GM19238 (cell line): ENCODE data around the gene IL5RA.

ENCODE experiments used
- DNase-seq: peaks from one replicate; pipeline ENCODE4 v3.0.0; 2011; ENCODE audit warnings: low spot score; ENCODE audit not compliant: insufficient read length

IL5RA gene

DNA sequence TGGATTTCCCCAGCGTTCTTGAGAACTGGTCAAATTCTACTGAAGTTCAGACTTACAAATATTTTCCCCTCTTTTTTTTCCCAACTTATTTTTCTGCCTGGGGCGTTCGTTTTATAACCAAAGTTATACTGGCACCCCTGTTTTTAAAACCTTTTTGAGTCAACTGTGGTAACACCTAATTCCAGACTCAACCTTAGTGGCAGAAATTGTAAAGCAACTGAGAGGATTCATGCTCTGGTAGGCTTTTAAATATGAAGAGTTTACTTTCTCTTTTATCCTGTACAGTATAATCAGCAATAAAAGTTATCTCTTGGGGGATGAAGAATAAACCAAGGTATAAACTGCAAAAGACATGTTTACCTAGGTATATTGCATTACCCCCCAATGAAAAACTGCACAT, 2.3 kb downstream of the IL5RA start:
- no peak for DNase-seq

DNA sequence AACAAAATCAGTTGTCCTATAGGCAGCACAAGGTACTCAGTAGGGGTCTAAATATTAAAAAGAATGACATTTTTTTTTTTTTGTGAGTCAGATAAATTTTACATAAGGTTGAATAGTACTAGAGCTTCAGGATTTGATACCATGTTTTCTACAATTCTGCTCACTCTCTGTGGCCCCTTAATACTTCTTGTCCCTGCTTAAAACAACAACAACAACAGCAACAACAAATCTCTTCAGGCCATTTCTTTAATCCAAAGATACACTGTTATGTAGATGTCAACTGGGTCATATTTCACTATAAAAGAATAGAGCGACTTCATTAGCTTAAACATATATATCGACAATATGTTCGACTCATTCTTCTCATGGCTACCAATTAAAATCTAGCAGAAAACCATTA, 3.0 kb downstream of the IL5RA start:
- no peak for DNase-seq

DNA sequence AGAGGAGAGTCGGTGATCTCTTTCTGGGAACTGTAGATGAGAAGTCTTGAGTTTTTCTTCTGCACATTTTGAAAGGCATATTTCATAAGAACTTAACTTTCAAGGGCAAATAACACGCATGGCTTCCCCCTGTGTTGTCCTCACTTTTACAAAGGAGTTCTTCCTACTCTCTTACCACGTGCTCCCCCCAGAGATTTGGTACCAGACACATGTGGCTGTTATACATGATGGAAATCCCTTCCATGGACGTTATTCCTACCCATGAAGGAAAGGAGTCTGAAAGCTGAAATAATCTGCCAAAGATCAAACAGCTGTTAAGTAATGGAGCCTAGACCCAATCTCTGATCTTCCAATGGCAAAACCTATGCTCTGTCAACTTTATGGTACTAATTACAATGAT, 4.4 kb downstream of the IL5RA start:
- no peak for DNase-seq

DNA sequence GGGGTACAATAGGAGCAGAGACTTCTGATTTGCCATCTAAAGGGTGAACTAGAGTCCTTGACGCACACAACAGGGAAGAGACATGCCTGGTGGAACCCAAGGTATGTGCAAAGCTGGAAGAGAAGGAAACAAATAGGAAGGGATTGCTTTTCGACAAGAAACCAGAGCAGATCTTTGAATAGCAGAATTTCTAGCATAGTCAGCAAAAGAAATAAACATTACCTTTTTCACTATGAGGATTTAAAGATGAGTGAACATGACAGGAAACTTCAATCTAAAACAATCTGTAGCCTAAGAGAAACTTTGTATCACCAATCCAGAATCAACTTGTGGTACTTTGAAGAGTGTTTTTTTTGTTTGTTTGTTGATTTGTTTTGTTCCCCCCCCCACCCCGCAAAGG, 4.9 kb downstream of the IL5RA start:
- DNase-seq, result no peak

DNA sequence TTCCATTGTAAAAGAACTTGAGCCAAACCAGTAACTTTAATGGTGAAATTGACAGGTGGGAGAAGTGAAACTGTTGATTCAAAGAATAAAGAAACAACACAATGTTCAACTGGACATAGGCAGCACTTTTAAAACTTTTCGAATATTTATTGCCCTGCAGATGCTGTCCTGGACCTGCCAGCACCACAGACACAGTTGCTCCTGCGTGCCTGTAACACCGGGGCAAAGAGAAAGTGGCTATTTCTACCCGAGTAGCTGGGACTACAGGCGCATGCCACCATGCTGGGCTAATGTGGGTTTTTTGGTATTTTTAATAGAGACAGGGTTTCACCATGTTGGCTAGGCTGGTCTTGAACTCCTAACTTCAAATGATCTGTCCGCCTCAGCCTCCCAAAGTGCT, 7.4 kb downstream of the IL5RA start:
- no peak for DNase-seq

DNA sequence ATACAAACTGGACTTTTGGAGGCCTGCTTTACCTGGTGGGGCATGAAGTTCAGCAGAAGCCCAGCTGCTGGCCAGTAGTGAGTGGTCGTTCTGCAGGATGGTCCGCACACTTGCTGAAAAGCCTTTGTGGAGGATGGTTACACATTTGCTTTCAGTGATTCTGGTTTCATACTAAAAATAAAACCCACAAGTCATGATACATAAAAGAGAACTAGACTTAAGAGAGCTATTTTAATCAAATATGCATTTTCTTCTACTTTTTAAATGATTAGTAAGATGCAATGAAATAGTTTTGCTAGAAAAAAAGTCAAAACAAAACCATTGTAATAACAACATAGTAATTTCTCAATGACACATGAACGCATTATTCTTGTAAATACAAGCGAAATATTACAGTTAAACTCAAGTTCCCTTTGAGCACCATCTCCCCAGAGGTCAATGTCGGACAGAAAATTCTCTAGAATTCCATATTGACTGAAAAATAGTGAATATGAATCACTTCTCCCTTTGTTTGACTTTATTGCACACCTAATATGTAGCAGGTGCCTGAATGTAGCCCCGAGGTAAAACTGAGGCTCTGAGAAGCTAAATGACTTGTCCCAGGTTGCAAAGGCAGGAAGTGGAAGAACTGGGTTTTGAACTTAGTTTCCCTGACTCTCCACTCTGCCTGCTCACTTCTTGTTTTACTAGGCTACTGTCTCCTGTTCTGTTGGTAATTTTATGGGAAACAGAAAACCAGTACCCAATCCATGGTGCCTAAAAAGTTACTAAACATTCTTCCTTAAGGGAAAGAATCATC, 8.3 kb downstream of the IL5RA start:
- DNase-seq, result no peak

DNA sequence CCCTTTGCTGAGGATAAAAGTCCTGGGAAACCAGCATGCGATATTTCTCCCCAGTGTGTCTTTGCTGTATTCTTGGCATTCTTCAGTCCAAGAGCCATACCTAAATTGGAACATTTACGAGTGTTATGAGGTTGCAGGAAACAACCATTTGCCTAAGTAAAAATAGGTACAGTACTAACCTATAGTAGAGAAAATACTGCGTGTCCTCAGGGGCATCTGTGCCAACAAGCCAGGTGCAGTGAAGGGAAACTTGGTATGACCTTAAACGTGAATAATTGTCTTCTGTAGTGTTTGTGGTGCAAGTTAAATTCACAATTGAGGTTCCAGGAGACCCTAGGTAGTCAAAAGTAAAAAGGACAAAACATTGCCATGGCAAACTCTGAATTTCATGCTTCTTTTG, 12.2 kb downstream of the IL5RA start:
- DNase-seq, result no peak

DNA sequence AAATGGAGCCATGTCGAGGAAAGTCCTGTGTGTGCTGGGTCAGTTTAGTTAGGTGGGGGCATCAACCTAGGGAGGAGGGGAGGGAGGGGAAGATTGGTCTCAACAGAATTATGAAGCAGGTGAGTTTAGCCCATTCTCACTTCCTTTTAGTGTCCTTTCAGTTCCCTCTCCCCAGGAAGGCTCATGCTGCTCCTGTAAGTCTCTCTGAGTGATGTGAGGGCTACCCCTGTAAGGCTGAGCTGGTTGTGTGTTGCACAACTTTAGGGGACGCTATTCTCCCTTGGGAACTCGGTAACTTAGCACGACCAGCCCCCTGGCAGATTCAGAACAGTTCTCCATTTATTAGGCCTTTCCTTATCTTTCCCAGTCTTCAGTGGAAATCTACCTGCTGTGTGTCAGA, 21.2 kb downstream of the IL5RA start:
- peak; percentile 44 for DNase-seq

DNA sequence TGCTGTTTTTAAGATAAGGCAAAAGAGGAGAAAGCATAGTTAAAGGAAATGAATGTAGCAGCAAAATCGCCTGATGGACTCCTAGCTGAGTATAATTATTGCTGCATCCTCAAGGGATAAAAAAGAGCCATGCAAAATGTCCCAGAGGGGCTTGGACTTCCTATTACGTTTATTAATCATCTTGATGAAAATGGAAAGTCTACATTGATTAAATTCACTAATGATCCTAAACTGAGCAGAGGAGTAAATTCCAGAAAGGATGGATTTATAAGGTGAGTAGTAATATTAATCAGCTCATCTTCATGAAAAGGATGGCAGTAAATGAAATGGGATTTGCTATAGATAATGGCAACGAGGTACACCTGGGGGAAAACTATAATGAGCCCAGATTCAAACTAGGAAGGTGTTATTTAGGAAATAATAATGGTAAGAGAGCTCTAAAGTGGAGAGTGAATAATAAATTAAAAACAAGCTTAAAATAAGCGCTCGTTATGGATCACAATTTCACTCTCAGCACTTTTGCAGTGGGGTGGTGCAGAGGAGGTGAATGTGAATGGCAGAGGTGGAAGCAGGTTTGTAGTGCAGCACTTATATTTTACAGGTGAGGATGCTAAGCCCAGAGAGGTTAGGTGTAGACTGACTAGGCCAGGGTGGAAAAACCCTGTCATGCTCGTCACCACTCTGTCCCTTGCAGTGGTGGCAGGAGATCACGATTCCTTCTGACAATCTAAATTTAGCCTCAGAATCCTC, 22.3 kb downstream of the IL5RA start:
- no peak for DNase-seq

DNA sequence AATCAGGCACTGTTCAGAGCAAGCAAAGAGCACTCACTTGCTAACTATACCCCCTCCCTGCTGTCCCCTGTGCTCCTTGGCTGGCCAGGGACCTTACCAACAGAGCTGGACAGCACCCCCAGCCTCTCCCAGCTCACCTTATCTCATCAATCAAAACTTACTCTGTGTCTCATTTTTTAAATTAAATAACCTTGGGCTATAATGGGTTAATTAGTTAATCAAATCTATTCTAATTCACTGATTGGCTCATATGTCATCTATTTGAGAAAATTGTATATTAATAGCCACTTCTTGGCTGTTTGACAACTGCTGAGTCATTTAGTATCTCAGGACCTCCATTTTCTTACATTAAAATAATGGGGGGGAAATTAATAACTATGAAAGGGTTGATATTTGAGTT, 22.9 kb downstream of the IL5RA start:
- DNase-seq, result no peak

DNA sequence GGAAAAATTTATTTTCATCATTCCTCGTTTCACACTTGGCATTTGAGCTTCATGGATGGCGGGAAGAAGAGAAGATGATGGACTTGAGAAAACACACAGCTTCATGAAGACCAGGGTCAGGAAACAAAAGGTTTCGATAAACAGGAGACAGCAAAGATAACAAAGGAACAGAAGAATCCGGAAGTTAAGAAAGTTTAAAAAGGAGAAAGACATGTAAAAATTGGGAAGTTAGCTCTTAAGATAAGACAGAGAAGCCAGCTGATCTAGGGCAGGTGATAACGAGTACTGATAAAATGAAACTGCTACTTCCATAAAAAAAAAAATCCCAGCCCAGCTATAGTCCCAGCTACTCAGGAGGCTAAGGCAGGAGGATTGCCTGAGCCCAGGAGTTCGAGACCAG, 23.9 kb downstream of the IL5RA start:
- no peak for DNase-seq

DNA sequence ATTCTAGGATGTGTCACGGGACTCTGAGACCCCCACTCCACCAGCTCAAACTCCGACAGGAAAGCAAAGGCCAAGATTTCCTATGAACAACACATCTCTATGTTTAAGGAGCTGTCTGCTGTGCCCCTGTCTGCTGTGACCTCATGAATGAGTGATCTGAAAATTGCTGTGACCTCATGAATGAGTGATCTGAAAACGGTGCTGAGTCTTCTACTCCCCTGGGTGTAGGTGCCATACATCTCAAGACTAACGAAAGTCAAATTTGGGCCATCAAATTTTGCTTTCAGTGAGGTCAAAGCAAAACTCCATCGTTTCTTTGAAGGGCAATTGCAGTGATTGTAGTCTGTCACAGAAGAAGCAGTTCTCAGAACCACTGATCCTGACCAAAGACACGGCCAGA, 24.4 kb downstream of the IL5RA start:
- DNase-seq, result no peak

DNA sequence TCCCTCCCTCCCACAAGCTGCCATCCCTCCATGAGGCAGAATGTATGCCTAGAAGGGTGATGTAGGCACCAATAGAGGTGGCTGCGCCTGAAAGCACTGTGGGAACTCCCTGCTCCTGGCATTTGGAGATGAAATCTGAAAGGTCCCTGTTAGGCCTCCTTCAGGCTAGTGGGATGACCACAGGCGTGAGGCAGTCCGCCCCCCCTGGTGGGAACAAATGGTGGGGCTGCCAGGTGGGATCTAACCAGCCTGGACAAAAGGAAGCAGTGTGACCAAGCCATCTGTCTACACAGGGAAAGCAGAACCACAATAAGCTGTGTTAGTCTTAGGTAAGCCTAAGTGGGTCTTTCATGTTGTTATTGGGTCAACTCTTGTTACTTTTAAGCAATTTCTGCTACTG, 25.3 kb downstream of the IL5RA start:
- no peak for DNase-seq

DNA sequence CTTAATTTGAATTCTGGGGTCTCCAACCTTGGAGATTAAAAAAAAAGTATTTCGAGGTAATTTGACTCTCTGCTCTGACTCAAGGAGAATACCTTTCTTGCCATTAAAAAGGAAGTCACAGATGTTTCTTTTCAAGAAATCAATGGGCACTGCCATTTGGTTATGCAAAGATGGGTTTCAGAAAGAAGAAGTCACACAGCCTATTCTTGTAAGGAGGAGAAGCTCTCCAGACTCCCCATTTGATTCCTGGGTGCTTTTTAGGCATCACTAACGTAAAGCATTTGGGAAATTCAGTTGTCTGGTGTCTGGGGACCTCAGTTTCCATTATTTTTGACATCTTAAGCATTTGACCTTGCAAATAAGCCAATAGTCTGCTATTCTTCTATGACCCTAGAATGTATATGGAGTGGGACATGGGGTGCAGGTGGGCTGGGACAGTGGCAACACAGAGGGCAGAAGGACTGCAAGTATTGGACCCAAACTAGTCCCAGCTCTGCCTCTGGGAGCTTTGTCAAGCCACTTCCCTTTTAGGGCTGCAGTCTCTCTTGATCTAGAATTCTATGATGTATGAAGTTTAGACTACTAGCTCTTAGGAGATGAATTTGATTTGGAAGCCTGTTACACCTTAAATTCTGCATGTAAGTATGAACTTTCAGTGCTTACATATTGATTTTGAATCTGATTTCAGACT, 27.8 kb downstream of the IL5RA start:
- peak; percentile 6 for DNase-seq

DNA sequence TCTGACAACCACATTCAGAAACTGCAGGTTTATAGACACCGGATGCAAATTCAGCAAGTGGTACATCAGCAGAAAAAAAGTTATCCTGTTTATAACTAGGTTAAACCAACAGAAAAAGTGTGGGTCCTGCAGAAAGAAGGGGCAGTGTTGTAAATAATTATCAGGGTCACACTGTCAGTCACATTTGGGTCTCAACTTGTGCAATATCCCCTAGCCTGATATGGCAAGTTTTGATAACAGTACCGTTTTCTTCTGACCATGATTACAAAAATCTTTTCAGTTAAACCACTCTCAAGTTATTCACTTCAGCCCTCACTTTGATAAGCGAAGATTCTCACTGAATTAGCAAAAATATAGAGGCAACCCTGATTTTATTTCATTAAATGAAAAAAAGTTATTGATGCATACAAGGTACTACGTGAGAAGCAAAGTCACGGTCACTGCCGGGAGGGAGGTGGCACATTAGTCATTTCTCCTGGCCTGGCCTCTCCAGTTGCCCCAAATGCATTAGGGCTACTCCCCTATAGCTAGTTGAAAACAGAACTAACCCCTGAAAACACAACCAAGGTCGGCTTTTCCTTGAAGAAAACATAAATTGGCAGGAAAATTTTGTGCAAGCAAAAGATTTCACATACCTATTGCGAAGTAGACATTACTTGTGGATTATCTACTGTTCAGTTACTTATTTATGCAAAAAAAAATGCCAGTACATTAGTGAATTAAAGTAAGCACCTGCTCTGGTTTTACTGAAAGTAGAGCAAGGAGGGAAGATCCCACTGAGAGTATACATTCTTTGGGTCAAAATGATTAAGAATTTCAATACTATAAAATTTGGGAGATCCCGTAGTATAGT, 28.6 kb downstream of the IL5RA start:
- no peak for DNase-seq

DNA sequence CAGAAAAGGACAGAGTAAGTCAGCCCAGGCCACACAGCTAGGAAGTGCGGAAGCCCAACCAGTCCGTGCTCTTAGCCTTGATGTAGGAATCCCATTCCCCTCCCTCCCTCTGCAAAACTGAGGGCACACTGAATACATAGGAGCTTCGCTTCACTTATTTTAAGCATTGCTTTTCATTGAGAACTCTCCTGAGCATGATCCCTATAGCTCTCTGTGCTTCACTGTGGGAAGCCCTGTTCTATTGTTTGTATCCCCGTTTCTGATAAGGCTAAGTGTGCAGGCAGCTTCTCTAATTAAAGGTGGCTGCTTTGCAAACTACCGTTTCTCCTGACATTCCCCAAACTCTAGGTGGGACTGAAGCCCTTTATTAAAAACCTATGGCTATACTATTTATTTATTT, 29.9 kb downstream of the IL5RA start:
- no peak for DNase-seq

DNA sequence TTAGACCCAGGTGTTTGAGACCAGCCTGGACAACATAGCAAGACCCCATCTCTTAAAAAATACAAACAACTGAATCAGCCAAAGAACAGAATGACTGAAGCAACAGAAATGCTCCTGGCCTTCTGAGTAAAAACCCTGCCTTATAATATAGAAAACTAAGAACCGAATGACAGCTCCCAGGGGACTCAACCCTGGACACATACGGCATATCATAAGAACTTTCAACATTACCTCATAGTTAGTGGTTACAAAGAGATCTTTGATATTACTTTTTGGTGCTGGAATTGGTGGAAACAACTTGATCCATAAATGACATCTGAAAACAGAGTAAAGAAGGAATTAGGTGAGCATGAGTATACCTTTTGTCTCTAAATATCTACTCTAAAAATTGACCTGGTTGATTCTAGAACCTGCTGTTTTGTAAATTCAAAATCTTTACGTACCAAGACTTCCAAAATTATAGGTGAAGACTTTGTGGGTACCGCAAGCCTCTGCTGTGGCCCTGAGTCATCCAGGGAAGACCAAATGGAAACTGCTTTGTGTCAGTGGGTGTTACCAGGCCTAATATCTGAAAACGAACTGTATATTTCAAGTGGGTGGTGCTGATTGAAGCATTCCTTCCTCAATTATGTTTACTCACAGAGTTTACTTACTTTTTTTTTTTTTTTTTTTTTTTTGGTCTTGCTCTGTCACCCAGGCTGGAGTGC, 35.5 kb downstream of the IL5RA start:
- DNase-seq, result no peak

DNA sequence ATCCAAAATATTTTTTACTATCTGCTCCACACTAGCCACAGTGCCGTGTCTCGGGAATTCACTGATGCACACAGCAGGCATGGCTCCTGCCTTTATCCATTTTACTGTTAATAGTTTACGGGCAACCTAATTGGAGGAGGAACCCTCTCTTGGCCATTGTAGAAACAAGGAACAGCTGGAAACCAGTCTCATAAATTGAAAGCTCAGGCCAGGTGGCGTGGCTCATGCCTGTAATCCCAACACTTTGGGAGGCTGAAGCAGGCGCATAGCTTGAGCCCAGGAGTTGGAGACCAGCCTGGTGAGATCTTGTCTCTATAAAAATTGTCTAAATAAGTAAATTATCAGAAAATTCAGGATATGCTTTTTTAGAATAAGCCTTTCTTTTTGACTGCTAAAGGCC, 39.0 kb downstream of the IL5RA start:
- no peak for DNase-seq

DNA sequence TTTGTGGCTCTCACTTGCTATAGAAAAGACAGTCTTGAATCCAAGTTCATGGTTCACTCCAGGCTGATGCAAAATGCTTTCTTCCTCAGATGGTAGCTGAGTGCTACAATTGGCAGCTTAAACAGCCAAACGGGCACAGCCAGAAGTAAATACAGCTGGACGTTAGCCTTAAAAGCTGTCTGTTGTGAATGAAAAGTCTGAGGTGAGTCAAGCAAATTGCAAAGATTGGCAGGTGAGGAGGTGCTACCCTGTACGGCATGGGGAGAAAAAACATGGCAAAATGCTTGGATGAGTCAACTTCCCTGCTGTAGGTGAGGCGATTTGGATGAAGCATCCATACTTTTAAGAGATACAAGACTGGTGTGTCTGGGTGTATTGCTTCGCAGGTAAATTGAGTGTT, 40.5 kb downstream of the IL5RA start:
- no peak for DNase-seq

DNA sequence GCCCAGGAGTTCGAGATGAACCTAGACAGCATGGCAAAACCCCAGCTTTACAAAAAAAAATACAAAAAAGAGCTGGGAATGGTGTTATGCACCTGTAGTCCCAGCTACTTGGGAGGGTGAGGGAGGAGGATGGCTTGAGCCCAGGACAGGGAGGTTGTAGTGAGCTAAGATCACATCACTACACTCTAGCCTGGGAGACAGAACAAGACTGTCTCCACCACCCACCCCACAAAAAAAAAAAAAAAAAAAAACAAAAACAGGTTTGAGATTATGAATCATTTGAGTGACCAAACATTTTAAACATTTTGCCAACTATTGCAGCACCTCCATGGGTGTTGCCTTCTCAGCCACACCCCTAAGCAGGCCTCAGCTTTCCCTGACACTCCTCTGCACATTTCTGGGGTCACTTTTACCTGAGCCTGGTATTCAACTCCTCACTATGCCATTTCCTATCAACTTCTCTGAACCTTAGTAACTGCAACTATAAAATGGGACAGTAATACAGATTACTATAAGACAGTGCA, 41.8 kb downstream of the IL5RA start:
- DNase-seq, result no peak

DNA sequence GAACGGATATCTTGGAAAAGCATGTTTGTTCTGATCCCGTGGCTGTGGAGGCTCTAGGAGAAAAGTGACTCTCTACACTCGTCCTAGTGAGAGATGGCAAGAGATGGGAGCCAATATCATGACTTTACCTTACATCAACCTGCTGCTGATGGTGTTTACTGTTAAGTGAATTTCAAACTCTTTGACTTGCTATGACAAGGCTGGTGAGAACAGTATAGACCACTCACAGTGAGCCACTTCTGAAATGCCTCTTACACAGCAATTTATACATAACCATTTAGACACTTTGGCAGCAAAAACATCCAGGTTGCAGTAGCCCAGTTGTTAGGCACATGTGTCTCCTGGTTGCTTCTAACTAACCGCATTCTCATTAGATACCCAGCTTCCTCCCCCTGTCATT, 43.3 kb downstream of the IL5RA start:
- no peak for DNase-seq
